Cardiac muscle cell (in vitro differentiated cells and primary cell): ENCODE data around the gene BTG2. TPM values are rescaled to one million over a fixed set of nuclear protein-coding genes. Genes with fewer than 3 reads are reported as not detected.
A peak's percentile ranks its signal among the peaks of the same experiment; 100 is the strongest.

Source experiments
- DNase-seq, 2 donors: peaks; one replicate each; pipeline versions ENCODE4 v3.0.0 to v3.0.0-alpha.2; 2010 to 2017; ENCODE audit warnings: low read depth in 1 of 2, low spot score in 1 of 2
- H3K27ac ChIP-seq: fragments of 200-600 bp; sonication (generic); 2 replicates; pipeline ENCODE4 v1.5.1; 2016
- H3K27me3 ChIP-seq: fragments of 200-600 bp; sonication (generic); 2 replicates; pipeline ENCODE4 v1.6.0; 2016; ENCODE audit warnings: control low read depth
- H3K36me3 ChIP-seq: fragments of 200-600 bp; sonication (generic); 2 replicates; pipeline ENCODE4 v1.5.1; 2016; ENCODE audit warnings: control low read depth
- H3K4me1 ChIP-seq: fragments of 200-600 bp; sonication (generic); 2 replicates; pipeline ENCODE4 v1.8.1; 2017; ENCODE audit warnings: low read depth, mild to moderate bottlenecking, mixed run types
- H3K4me3 ChIP-seq: fragments of 200-600 bp; sonication (generic); 2 replicates; pipeline ENCODE4 v1.5.1; 2016; ENCODE audit warnings: mild to moderate bottlenecking
- H3K9me3 ChIP-seq: fragments of 200-600 bp; sonication (generic); 2 replicates; pipeline ENCODE4 v1.5.1; 2017; ENCODE audit warnings: low read depth, mild to moderate bottlenecking, control low read depth
- CTCF ChIP-seq: IDR thresholded peaks from 2 replicates; pipeline ENCODE4 v1.5.1; 2012; ENCODE audit warnings: low read depth, mild to moderate bottlenecking, low read length
- polyA plus RNA-seq: library from polyadenylated mRNA; unstranded; fragments of >200 nt; fragmentation: Nextera tagmentation; extraction: Ambion mirVana; gene quantifications from 2 replicates; pipeline ENCODE4 v1.2.1, GENCODE V29; 2016
- total RNA-seq: library from RNA; depleted of rRNA; stranded (reverse); fragments of >200 nt; gene quantifications from 2 replicates; pipeline ENCODE4 v1.2.3, GENCODE V29; 2016

BTG2 gene
- total and polyA plus RNA-seq, 2 experiments from 2014 or later: 45.6 to 66.0 TPM

GRCh38 chr1:203288400-203288799 lies 16.9 kb upstream of the BTG2 start:
- peaks cover 47% of the 10 kb centered on the region for H3K4me1 ChIP-seq
- H3K4me3 ChIP-seq: no peak overlapping the region
- no peak for TF ChIP-seq CTCF
- H3K27me3 ChIP-seq: no peaks in the 10 kb centered on the region
- no peak for DNase-seq
- H3K9me3 ChIP-seq: no peaks in the 10 kb centered on the region
- H3K36me3 ChIP-seq: no peaks in the 10 kb centered on the region
- H3K27ac ChIP-seq: no peak overlapping the region

GRCh38 chr1:203289281-203289981 lies 15.9 kb upstream of the BTG2 start:
- Histone ChIP-seq H3K4me1 (peaks cover 40% of the 10 kb centered on the region), H3K27ac (peak overlapping the region; percentile 88), H3K36me3 (no peaks in the 10 kb centered on the region), H3K27me3 (no peaks in the 10 kb centered on the region), H3K4me3 (no peak overlapping the region), H3K9me3 (no peaks in the 10 kb centered on the region)
- TF ChIP-seq CTCF: no peak
- DNase-seq: no peak

GRCh38 chr1:203289982-203290260 lies 15.4 kb upstream of the BTG2 start:
- peak overlapping the region; percentile 88 for H3K27ac ChIP-seq
- H3K4me1 ChIP-seq: peaks cover 42% of the 10 kb centered on the region
- H3K27me3 ChIP-seq: no peaks in the 10 kb centered on the region

GRCh38 chr1:203290261-203291089 lies 14.8 kb upstream of the BTG2 start:
- Histone ChIP-seq H3K27me3 (no peaks in the 10 kb centered on the region), H3K36me3 (no peaks in the 10 kb centered on the region), H3K4me1 (peaks cover 48% of the 10 kb centered on the region), H3K9me3 (no peaks in the 10 kb centered on the region), H3K4me3 (no peak overlapping the region), H3K27ac (peak overlapping the region; percentile 88)
- peak; percentile 90 to 95 for DNase-seq
- TF ChIP-seq CTCF: no peak

More at GRCh38 chr1:203289982-203290260, 15.4 kb upstream of the BTG2 start:
- no peaks in the 10 kb centered on the region for H3K36me3 ChIP-seq
- TF ChIP-seq CTCF: no peak
- no peaks in the 10 kb centered on the region for H3K9me3 ChIP-seq
- H3K4me3 ChIP-seq: no peak overlapping the region
- no peak for DNase-seq

- DNase-seq: no peak
- Histone ChIP-seq H3K36me3 (no peaks in the 10 kb centered on the region), H3K9me3 (no peaks in the 10 kb centered on the region), H3K4me3 (no peak overlapping the region), H3K27ac (peak overlapping the region; percentile 88), H3K4me1 (peaks cover 40% of the 10 kb centered on the region), H3K27me3 (no peaks in the 10 kb centered on the region)
- no peak for TF ChIP-seq CTCF
Observed at GRCh38 chr1:203291201-203292096, 13.9 kb upstream of the BTG2 start.
